Mammary epithelial cell (primary cell): ENCODE data around the gene TUT4.

Source experiments
- EZH2 ChIP-seq: IDR thresholded peaks from 2 replicates; pipeline ENCODE4 v1.6.1; 2012; ENCODE audit warnings: low read length, inconsistent platforms, borderline replicate concordance
- TF ChIP-seq, protein P1 (sequence below), 2 donors: IDR thresholded peaks in 1 of 2; conservative IDR thresholded peaks in 1 of 2; 2 replicates each; pipeline ENCODE4 v1.5.1; 2011 to 2012; ENCODE audit warnings: inconsistent platforms in 2 of 2, low read length in 2 of 2, mild to moderate bottlenecking in 2 of 2, control low read depth in 1 of 2, low read depth in 1 of 2; ENCODE audit not compliant: insufficient read depth in 1 of 2; ENCODE audit errors: extremely low read depth in 1 of 2

DNA sequence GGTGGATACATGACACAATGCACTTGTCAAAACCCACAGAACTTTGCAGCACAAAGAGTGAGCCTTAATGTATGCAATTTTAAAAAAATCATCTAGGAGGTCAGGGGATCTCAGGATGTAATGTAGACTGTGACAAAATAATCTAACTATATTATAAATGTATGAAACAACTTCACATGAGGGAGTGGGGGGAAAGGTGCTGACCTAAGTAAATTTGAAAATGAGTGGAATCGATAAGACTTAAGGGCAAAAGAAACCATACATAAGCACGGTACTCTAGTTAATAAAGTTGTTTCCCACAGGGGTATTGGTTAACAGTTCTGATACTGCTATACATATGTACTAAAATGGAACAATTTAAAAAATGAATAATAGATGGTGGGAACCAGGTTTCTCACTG lies 83.8 kb downstream of the TUT4 start:
- TF ChIP-seq, protein P1, sequence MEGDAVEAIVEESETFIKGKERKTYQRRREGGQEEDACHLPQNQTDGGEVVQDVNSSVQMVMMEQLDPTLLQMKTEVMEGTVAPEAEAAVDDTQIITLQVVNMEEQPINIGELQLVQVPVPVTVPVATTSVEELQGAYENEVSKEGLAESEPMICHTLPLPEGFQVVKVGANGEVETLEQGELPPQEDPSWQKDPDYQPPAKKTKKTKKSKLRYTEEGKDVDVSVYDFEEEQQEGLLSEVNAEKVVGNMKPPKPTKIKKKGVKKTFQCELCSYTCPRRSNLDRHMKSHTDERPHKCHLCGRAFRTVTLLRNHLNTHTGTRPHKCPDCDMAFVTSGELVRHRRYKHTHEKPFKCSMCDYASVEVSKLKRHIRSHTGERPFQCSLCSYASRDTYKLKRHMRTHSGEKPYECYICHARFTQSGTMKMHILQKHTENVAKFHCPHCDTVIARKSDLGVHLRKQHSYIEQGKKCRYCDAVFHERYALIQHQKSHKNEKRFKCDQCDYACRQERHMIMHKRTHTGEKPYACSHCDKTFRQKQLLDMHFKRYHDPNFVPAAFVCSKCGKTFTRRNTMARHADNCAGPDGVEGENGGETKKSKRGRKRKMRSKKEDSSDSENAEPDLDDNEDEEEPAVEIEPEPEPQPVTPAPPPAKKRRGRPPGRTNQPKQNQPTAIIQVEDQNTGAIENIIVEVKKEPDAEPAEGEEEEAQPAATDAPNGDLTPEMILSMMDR (conservative IDR thresholded peaks at IDR 0.05 in 1 of 2, IDR thresholded peaks at IDR 0.05 in 1 of 2; ENCODE audit: extremely low read depth in 1 of 2, insufficient read depth in 1 of 2, low read depth in 1 of 2, low read length in 2 of 2): no peak
- no peak for TF ChIP-seq EZH2
